ENCODE measurements around the gene NINL. TPM values are rescaled to one million over a fixed set of nuclear protein-coding genes. Genes with fewer than 3 reads are reported as not detected.
"Not testable (repeated sequence)": the region's sequence is repeated elsewhere in the genome, so short reads cannot be mapped to it uniquely, and the experiment has no call there.

NINL gene
- total RNA-seq, 6 donors from 2014 or later = 10.2 to 47.1 (median 20.3) TPM

DNA sequence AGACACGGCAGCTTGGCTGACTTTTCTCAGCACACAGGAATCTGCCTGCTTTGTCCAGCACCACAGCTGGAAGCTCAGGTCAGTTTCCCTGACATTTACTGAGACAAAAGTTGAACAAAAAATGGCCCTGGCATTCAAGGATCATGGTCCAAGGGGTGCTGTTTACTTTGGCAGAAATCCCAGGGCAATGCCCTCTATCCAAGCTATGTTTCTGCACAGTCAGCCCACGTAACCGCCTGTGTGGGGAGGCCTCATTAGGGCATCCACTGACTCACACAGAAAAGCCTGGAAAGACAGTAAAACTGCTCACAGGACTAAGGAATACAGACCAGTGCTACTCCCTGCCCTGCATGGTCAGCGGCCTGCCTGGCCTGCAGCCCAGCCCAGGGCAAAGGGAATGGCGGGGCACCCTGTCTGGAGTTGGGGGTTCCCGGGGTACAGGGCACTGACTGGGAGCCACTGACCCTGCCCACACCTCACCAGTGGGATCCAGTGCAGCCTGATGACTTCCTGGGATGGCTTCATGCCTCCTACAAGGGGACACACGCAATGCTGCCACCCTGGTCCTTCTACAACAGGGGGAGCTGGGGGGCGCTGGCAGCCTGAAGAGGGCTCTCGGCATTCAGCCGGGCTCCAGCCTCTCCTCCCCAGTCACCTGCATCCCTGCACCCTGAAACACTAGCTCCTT lies 77.1 kb downstream of the NINL start:
- Histone ChIP-seq H3K4me3 (no peak overlapping the region), H3K27ac (no peak overlapping the region), H3K4me1 (no peaks in the 10 kb centered on the region), H3K27me3 (no peaks in the 10 kb centered on the region), H3K9me3 (no peaks in the 10 kb centered on the region), H3K36me3 (peaks cover 0 to 28% (median 19%) of the 10 kb centered on the region in 4 donors)
- peak in 1 of 2 donors; percentile 16 for ATAC-seq (ENCODE audit: low FRiP score in 2 of 2)
- 87 to 95% methylated on average over 5 to 10 of the region's 10 CpGs for WGBS, 2 donors
- DNase-seq = peak in 1 of 2 donors; percentile 45
- TF ChIP-seq POLR2AphosphoS5 (IDR thresholded peaks at IDR 0.05) = no peak
- no peak for TF ChIP-seq POLR2A (IDR thresholded peaks at IDR 0.05)
- TF ChIP-seq CTCF (IDR thresholded peaks at IDR 0.05) = no peak
- TF ChIP-seq EP300 (IDR thresholded peaks at IDR 0.05) = no peak

- no peaks in the 10 kb centered on the region for H3K27me3 ChIP-seq
- peaks cover 0 to 24% (median 19%) of the 10 kb centered on the region in 4 donors for H3K36me3 ChIP-seq
- H3K9me3 ChIP-seq = no peaks in the 10 kb centered on the region
- 80 to 87% methylated on average over 7 to 8 of the region's 8 CpGs for WGBS, 2 donors
- TF ChIP-seq POLR2AphosphoS5 (IDR thresholded peaks at IDR 0.05) (no peak), POLR2A (IDR thresholded peaks at IDR 0.05) (no peak), CTCF (IDR thresholded peaks at IDR 0.05) (no peak), EP300 (IDR thresholded peaks at IDR 0.05) (no peak)
- no peak overlapping the region for H3K27ac ChIP-seq
- ATAC-seq (ENCODE audit: low FRiP score in 2 of 2) = no peak
- DNase-seq = no peak
- no peaks in the 10 kb centered on the region for H3K4me1 ChIP-seq
- H3K4me3 ChIP-seq = no peak overlapping the region
Observed at GRCh38 chr20:25507385-25508082, 77.8 kb downstream of the NINL start.

DNA sequence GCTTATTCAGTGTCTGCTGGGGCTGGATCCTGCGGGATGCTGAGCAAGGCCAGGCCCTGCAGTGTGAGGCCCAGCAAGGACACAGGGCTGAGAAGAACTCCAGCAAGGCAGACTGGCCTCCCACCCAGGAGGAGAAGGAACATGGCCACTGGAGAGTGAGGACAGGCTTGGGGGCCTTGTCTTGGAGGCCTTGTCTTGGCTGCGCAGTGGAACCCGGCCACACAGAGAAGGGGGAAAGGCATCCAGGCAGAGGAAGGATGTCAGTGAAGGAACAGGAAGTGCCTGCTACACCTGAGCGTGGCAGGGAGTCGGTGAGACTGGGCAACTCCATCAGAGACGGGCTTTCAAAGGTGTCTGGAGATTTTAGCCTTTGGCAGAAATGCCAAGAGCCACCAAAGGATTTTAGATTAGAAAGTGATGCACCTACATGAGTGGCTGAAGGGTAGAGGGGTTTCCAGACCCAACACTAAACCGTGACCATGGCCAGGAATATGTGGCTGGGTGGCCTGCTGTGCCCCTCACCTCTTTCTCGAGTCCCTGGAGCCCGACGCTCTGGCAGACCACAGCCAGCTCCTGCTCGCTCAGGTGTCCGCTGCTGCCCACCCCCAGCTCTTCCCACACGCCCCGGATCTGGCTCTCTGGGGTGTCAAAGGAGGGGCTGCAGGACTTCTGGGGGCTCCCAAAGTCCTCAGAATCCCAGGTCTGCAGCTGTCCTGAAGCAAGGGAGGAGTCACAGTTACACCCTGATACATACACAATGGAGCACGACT lies 80.8 kb downstream of the NINL start:
- peaks cover 0 to 11% (median 6%) of the 10 kb centered on the region in 4 donors for H3K36me3 ChIP-seq
- TF ChIP-seq EP300 (IDR thresholded peaks at IDR 0.05) = no peak
- no peak for TF ChIP-seq POLR2A (IDR thresholded peaks at IDR 0.05)
- no peak for TF ChIP-seq POLR2AphosphoS5 (IDR thresholded peaks at IDR 0.05)
- TF ChIP-seq CTCF (IDR thresholded peaks at IDR 0.05) = no peak

DNA sequence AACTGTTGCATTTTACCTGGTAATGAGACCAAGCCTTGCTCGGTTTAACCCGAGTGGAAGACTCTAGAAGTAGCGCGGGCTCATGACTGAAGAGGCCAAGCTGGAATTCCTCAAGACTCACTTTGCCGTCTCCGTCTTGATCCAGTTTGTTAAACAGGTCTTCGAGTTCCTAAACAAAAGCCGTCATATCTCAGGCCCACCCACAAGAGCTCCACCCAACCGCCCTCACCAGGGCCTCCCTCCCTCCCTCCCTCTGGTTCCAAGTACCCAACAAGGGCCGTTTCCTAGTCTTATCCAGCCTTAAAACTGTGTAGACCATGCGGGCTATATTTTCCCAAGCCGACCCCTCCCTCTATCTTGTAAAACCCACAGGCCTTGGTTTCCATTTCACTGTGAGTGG lies 81.4 kb downstream of the NINL start:
- no peak for DNase-seq
- ATAC-seq (ENCODE audit: low FRiP score in 2 of 2) = no peak
- 88 to 91% methylated on average over 12 of the region's 12 CpGs for WGBS, 2 donors

More for the DNA sequence above, 80.8 kb downstream of the NINL start:
- no peak overlapping the region for H3K27ac ChIP-seq
- H3K27me3 ChIP-seq = no peaks in the 10 kb centered on the region
- no peak overlapping the region for H3K4me3 ChIP-seq
- no peaks in the 10 kb centered on the region for H3K9me3 ChIP-seq
- ATAC-seq (ENCODE audit: low FRiP score in 2 of 2) = no peak
- 88 to 89% methylated on average over 15 of the region's 15 CpGs for WGBS, 2 donors
- no peaks in the 10 kb centered on the region for H3K4me1 ChIP-seq
- no peak for DNase-seq

DNA sequence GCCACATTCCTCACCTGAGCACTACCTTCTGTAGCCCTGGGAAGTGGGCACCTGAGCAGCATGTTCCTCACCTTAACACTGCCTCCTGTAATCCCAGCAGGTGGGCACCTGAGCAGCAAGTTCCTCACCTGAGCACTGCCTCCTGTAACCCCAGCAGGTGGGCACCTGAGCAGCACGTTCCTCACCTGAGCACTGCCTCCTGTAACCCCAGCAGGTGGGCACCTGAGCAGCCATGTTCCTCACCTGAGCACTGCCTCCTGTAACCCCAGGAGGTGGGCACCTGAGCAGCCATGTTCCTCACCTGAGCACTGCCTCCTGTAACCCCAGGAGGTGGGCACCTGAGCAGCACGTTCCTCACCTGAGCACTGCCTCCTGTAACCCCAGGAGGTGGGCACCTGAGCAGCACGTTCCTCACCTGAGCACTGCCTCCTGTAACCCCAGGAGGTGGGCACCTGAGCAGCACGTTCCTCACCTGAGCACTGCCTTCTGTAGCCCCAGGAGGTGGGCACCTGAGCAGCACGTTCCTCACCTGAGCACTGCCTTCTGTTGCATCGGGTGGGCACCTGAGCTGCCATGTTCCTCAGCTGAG lies 82.2 kb downstream of the NINL start:
- H3K9me3 ChIP-seq; H3K36me3 ChIP-seq; DNase-seq; H3K4me3 ChIP-seq; ATAC-seq (ENCODE audit: low FRiP score in 2 of 2); H3K4me1 ChIP-seq; H3K27ac ChIP-seq; H3K27me3 ChIP-seq: not testable (repeated sequence)
- 93 to 100% methylated on average over 3 to 6 of the region's 6 CpGs for WGBS, 2 donors

More for the DNA sequence above, 81.4 kb downstream of the NINL start:
- Histone ChIP-seq H3K27ac (no peak overlapping the region), H3K9me3 (no peaks in the 10 kb centered on the region), H3K27me3 (no peaks in the 10 kb centered on the region), H3K36me3 (peaks cover 0 to 5% (median 2%) of the 10 kb centered on the region in 4 donors), H3K4me1 (no peaks in the 10 kb centered on the region), H3K4me3 (no peak overlapping the region)
- TF ChIP-seq POLR2AphosphoS5 (IDR thresholded peaks at IDR 0.05) = no peak

Data from upper lobe of left lung (tissue), 6 donors.